Loucy (cell line): ENCODE results near the gene RAB25.

Experiments
- CTCF ChIP-seq: fragments of 200-600 bp; sonication (generic); conservative IDR thresholded peaks from 2 replicates; pipeline ENCODE4 v1.5.1; 2014; ENCODE audit warnings: mild to moderate bottlenecking, antibody characterized with exemption, low read length
- EZH2phosphoT487 ChIP-seq: fragments of 200-600 bp; IDR thresholded peaks from 2 replicates; pipeline ENCODE4 v1.6.1; 2018; ENCODE audit warnings: antibody characterized with exemption, mild to moderate bottlenecking, moderate library complexity, borderline replicate concordance

GRCh38 chr1:156012051-156012817 lies 48.7 kb upstream of the RAB25 start:
- TF ChIP-seq CTCF (0 out of 2 replicates have a peak, but pooled peaks have one; percentile 9), EZH2phosphoT487 (no peak)
